ENCODE data around the gene ME3. TPM values are rescaled to one million over a fixed set of nuclear protein-coding genes. Genes with fewer than 3 reads are reported as not detected.

The ME3 gene
- polyA plus RNA-seq, 3 donors: 23.8 to 36.2 (median 26.8) TPM

DNA sequence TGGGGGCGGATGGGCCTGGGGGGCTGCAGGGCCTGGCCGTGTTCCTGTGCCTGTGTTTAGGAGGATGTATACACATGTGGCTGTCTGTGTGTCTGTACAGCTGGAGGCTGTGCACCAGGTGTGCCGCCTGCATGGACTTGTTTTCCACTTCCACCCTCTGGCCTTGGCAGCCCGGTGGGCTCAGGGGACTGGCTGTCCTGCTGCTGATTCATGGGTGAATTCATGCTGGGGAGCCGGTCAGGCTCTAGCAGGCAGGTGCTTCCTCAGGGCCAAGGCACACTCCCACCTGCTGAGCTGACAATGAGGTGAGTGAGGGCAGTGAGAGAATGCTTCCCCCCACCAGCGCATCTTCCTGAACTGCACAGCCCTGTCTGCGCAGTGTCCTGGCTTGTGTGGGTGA lies 209.3 kb downstream of the ME3 start:
- DNase-seq (ENCODE audit: extremely low read depth in 1 of 11, low read depth in 9 of 11, low spot score in 4 of 11): no peak

- no peak for DNase-seq (ENCODE audit: extremely low read depth in 1 of 11, low read depth in 9 of 11, low spot score in 4 of 11)
These were observed 210.5 kb downstream of the ME3 start for GRCh38 chr11:86461892-86462291.

- DNase-seq (ENCODE audit: extremely low read depth in 1 of 11, low read depth in 9 of 11, low spot score in 4 of 11): no peak
These were observed 211.7 kb downstream of the ME3 start for GRCh38 chr11:86460461-86461385.

- DNase-seq (ENCODE audit: extremely low read depth in 1 of 11, low read depth in 9 of 11, low spot score in 4 of 11): peak in 1 of 11 donors; percentile 14
These were observed 212.5 kb downstream of the ME3 start for GRCh38 chr11:86459682-86460460.

GRCh38 chr11:86459002-86459385 lies 213.4 kb downstream of the ME3 start:
- DNase-seq (ENCODE audit: extremely low read depth in 1 of 11, low read depth in 9 of 11, low spot score in 4 of 11): no peak

DNA sequence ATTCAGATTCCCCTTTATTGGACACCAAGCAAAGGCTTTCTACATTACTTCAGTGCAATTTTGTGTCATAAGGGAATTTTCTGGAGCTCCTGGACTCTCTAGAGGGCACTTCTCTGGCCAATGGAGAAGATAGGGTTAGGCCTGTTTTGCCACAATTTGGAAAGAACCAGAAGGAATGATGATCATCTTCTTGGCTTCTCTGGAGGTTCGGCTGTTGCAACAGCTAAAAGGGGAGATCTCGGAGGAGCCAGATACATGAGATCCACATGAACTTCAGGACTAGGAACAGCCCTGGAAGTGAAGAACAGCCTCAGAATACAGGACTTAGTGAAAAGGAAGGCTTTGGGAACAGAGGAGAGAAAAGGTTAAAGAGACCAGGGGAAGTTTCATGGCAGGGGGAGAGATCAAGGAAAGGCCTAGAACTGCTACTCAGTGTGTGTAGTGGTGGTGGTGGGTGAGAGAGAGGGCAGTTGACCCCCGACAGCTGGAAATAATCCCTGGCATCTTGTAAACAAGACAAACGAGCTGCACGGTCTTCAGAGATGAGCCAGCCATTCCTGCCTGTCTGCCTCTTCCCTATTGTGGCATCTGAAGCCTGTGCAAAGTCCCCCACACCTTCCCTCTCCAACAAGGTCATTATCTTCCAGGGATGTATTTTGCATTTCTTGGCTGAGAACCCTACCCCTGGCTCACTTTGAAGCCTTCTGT lies 214.0 kb downstream of the ME3 start:
- no peak for DNase-seq (ENCODE audit: extremely low read depth in 1 of 11, low read depth in 9 of 11, low spot score in 4 of 11)

GRCh38 chr11:86456075-86456939 lies 216.1 kb downstream of the ME3 start:
- peak; percentile 49 to 87 (median 77) for DNase-seq (ENCODE audit: extremely low read depth in 1 of 11, low read depth in 9 of 11, low spot score in 4 of 11)

DNA sequence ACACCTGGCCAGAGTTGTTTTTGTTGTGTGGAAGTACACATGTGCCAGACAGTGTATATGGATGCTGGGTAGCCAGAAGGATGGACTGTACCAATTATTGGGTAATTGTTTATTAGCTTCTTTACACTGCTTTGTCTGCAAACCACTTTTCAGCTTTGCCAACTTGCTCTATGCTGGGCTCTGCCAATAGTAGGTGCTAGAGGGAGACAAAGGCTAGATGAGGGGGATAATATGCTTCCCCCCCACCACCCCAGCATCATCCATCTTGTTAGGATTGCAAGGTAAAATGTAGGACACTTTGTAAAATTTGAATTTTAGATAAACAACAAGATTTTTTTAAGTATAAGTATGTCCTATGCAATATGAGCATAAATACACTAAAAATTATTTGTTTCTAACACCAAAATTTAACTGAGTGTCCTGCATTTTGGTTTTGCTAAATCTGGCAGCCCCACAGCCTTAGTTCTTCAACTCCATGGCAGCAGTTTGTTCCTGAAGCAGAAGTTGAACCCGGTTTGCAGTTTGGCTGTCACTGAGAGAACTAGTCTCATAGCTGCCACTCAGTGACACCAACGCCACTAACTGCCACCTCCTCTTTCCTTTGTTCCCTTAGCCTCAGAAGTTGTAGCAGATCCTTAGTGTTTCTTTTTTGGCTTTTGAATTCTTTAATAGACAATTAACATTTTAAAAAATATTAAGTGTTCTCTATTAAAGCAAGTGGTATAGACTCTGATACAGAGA lies 219.0 kb downstream of the ME3 start:
- no peak for DNase-seq (ENCODE audit: extremely low read depth in 1 of 11, low read depth in 9 of 11, low spot score in 4 of 11)

GRCh38 chr11:86449993-86450629 lies 222.3 kb downstream of the ME3 start:
- DNase-seq (ENCODE audit: extremely low read depth in 1 of 11, low read depth in 9 of 11, low spot score in 4 of 11): no peak

- DNase-seq (ENCODE audit: extremely low read depth in 1 of 11, low read depth in 9 of 11, low spot score in 4 of 11): no peak
These were observed 224.5 kb downstream of the ME3 start for GRCh38 chr11:86447763-86448480.

DNA sequence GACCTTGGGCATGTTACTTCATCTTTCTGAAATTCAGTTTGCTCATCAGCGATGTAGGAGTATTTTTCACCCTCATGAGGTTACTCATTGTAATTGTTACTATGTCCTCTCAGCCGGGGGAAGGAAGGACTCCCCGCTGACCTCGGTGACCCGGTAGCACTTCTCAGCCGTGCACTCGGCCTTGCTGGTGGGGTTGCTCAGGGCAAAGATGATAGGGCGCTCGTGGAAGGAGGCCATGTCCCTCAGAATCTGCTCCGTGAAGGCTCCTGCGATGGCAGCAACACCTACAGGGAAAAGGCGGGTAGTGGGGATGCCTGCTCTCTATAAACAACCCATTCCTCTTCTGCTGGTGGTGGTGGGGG lies 225.5 kb downstream of the ME3 start:
- no peak for DNase-seq (ENCODE audit: extremely low read depth in 1 of 11, low read depth in 9 of 11, low spot score in 4 of 11)

- DNase-seq (ENCODE audit: extremely low read depth in 1 of 11, low read depth in 9 of 11, low spot score in 4 of 11): no peak
These were observed 226.1 kb downstream of the ME3 start for GRCh38 chr11:86446163-86446923.

GRCh38 chr11:86444981-86445380 lies 227.4 kb downstream of the ME3 start:
- DNase-seq (ENCODE audit: extremely low read depth in 1 of 11, low read depth in 9 of 11, low spot score in 4 of 11): no peak

DNA sequence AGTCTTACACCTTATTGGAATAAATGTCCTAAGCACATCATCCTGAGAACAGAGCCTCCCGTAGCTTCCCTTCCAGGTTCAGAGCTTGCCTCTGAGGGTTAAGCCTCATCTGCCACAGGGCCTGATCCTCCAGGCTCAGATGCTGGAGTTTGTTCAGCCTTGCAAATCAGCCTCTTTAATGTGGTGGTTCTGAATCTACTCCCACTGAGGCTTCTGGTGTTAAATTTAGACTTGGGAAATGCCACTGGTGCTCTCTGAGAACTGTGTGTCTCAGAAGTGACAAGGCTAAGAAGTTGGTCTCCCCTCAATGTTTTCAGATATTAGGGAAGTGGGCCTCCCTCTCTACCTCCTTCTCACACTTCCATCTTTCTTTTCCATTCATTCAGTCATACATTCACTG lies 229.0 kb downstream of the ME3 start:
- no peak for DNase-seq (ENCODE audit: extremely low read depth in 1 of 11, low read depth in 9 of 11, low spot score in 4 of 11)

GRCh38 chr11:86442827-86443226 lies 229.6 kb downstream of the ME3 start:
- no peak for DNase-seq (ENCODE audit: extremely low read depth in 1 of 11, low read depth in 9 of 11, low spot score in 4 of 11)

DNA sequence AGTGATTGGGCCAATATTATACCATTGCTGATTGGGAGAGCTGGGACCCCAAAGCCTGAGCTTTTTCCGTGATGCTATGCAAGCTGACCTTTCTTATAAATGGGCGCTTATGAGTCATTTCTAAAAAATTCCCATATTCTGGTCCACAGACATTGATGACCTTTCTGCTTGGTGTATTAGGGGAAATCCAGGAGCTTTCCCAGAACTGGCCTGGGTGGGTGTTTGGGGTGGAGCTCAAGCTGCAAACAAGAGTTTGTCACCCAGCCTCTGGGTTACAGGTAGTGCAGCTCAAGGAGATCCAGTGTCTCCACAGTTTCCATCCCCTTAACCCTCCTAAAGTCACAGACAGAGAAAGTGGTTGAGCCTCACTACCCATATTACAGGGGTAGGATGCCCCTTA lies 230.0 kb downstream of the ME3 start:
- no peak for DNase-seq (ENCODE audit: extremely low read depth in 1 of 11, low read depth in 9 of 11, low spot score in 4 of 11)

All from renal cortex interstitium (tissue), 11 donors.